ENCODE data around the gene BAG2.

- TF ChIP-seq USF2 (IDR thresholded peaks at IDR 0.05; ENCODE audit: low read depth, low read length) (no peak), RCOR1 (IDR thresholded peaks at IDR 0.05; ENCODE audit: insufficient replicate concordance, low read length) (no peak), CTCF (conservative IDR thresholded peaks at IDR 0.05; ENCODE audit: low read depth, low read length) (no peak), NFE2L2 (IDR thresholded peaks at IDR 0.05; ENCODE audit: low read depth, low read length) (no peak), POLR2A (IDR thresholded peaks at IDR 0.05; ENCODE audit: low read depth, low read length) (no peak), ELK1 (IDR thresholded peaks at IDR 0.05; ENCODE audit: borderline replicate concordance, low read depth, low read length) (no peak), RFX5 (IDR thresholded peaks at IDR 0.05; ENCODE audit: low read depth, low read length) (no peak), SMC3 (IDR thresholded peaks at IDR 0.05; ENCODE audit: low read depth, low read length) (no peak), MAFK (IDR thresholded peaks at IDR 0.05; ENCODE audit: low read depth, low read length) (no peak), MXI1 (IDR thresholded peaks at IDR 0.05; ENCODE audit: borderline replicate concordance, low read depth, low read length) (no peak), CHD1 (IDR thresholded peaks at IDR 0.05; ENCODE audit: low read depth, low read length) (no peak), FOS (IDR thresholded peaks at IDR 0.05; ENCODE audit: low read depth, low read length) (no peak)
Measured at GRCh38 chr6:57180596-57180995, 8.5 kb downstream of the BAG2 start.
